PC-3 (cell line): Measurements from ENCODE around the gene CKS1B.
"Not testable (repeated sequence)": the region's sequence is repeated elsewhere in the genome, so short reads cannot be mapped to it uniquely, and the experiment has no call there.

Source experiments
- EZH2 ChIP-seq: fragments of 300-600 bp; sonication (generic); IDR thresholded peaks from one replicate; pipeline ENCODE4 v1.6.1; 2017; ENCODE audit warnings: antibody characterized with exemption, mild to moderate bottlenecking, low read length; ENCODE audit not compliant: unreplicated experiment
- EZH2phosphoT487 ChIP-seq: fragments of 300-600 bp; sonication (generic); IDR thresholded peaks from 2 replicates; pipeline ENCODE4 v1.6.1; 2018; ENCODE audit warnings: mild to moderate bottlenecking, antibody characterized with exemption, low read length, borderline replicate concordance
- TF ChIP-seq, protein P1 (sequence below): fragments of 300-600 bp; sonication (generic); conservative IDR thresholded peaks from 2 replicates; pipeline ENCODE4 v1.5.1; 2017; ENCODE audit warnings: antibody characterized with exemption, low read depth, mild to moderate bottlenecking, low read length

- TF ChIP-seq, protein P1, sequence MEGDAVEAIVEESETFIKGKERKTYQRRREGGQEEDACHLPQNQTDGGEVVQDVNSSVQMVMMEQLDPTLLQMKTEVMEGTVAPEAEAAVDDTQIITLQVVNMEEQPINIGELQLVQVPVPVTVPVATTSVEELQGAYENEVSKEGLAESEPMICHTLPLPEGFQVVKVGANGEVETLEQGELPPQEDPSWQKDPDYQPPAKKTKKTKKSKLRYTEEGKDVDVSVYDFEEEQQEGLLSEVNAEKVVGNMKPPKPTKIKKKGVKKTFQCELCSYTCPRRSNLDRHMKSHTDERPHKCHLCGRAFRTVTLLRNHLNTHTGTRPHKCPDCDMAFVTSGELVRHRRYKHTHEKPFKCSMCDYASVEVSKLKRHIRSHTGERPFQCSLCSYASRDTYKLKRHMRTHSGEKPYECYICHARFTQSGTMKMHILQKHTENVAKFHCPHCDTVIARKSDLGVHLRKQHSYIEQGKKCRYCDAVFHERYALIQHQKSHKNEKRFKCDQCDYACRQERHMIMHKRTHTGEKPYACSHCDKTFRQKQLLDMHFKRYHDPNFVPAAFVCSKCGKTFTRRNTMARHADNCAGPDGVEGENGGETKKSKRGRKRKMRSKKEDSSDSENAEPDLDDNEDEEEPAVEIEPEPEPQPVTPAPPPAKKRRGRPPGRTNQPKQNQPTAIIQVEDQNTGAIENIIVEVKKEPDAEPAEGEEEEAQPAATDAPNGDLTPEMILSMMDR, result not testable (repeated sequence)
- TF ChIP-seq EZH2, EZH2phosphoT487: not testable (repeated sequence)
Measured at GRCh38 chr1:154977762-154978161, 3.3 kb downstream of the CKS1B start.
